Central memory CD8-positive, alpha-beta T cell (primary cell): ENCODE results near the gene TSPAN13.
"Not testable (repeated sequence)": the region's sequence is repeated elsewhere in the genome, so short reads cannot be mapped to it uniquely, and the experiment has no call there.

Source experiments
- ATAC-seq: fragments of 150-1000 bp; cut with Tn5 transposase; replicated peaks from 2 replicates; pipeline ENCODE4 v1.10.0; 2022; ENCODE audit warnings: mild to moderate bottlenecking, moderate FRiP score, moderate number of reproducible peaks; ENCODE audit not compliant: poor library complexity, severe bottlenecking; ENCODE audit errors: extremely low read depth
- DNase-seq, 2 donors: peaks; one replicate each; pipeline ENCODE4 v3.0.0; 2021; ENCODE audit warnings: low spot score in 2 of 2
- H3K27ac Mint-ChIP-seq: one replicate; pipeline ENCODE4 v1.8.0; 2022; ENCODE audit warnings: low read depth, mild to moderate bottlenecking, moderate library complexity, mixed read lengths
- H3K27me3 Mint-ChIP-seq: one replicate; pipeline ENCODE4 v1.8.0; 2022; ENCODE audit warnings: mixed read lengths
- H3K36me3 Mint-ChIP-seq: one replicate; pipeline ENCODE4 v1.8.0; 2022; ENCODE audit warnings: mild to moderate bottlenecking, moderate library complexity, mixed read lengths; ENCODE audit not compliant: insufficient read depth
- H3K4me1 Mint-ChIP-seq: one replicate; pipeline ENCODE4 v1.8.0; 2022; ENCODE audit warnings: mixed read lengths
- H3K4me3 Mint-ChIP-seq: one replicate; pipeline ENCODE4 v1.8.0; 2022; ENCODE audit warnings: mild to moderate bottlenecking, moderate library complexity, mixed read lengths
- H3K9me3 Mint-ChIP-seq: one replicate; pipeline ENCODE4 v1.8.0; 2022; ENCODE audit warnings: mixed read lengths

TSPAN13 gene

GRCh38 chr7:16769994-16770393 is 16.4 kb downstream of the TSPAN13 start:
- H3K4me1 Mint-ChIP-seq, H3K36me3 Mint-ChIP-seq, DNase-seq, H3K4me3 Mint-ChIP-seq, H3K27ac Mint-ChIP-seq, ATAC-seq, H3K9me3 Mint-ChIP-seq: not testable (repeated sequence)
- peaks cover 19% of the 10 kb centered on the region for H3K27me3 Mint-ChIP-seq

GRCh38 chr7:16770657-16771329 is 17.2 kb downstream of the TSPAN13 start:
- ATAC-seq (no peak), DNase-seq (no peak)
- Mint-ChIP-seq H3K27ac (no peak overlapping the region), H3K36me3 (no peaks in the 10 kb centered on the region), H3K4me3 (no peak overlapping the region), H3K27me3 (peaks cover 19% of the 10 kb centered on the region), H3K4me1 (no peaks in the 10 kb centered on the region), H3K9me3 (no peaks in the 10 kb centered on the region)

GRCh38 chr7:16773326-16773725 is 19.8 kb downstream of the TSPAN13 start:
- ATAC-seq (no peak), DNase-seq (no peak)
- no peak overlapping the region for H3K27ac Mint-ChIP-seq
- no peaks in the 10 kb centered on the region for H3K4me1 Mint-ChIP-seq
- no peaks in the 10 kb centered on the region for H3K9me3 Mint-ChIP-seq
- peaks cover 19% of the 10 kb centered on the region for H3K27me3 Mint-ChIP-seq
- no peak overlapping the region for H3K4me3 Mint-ChIP-seq
- H3K36me3 Mint-ChIP-seq: no peaks in the 10 kb centered on the region

- no peaks in the 10 kb centered on the region for H3K36me3 Mint-ChIP-seq
- no peaks in the 10 kb centered on the region for H3K9me3 Mint-ChIP-seq
- no peak overlapping the region for H3K27ac Mint-ChIP-seq
- ATAC-seq (no peak), DNase-seq (no peak)
- H3K27me3 Mint-ChIP-seq: peaks cover 19% of the 10 kb centered on the region
- H3K4me3 Mint-ChIP-seq: no peak overlapping the region
- H3K4me1 Mint-ChIP-seq: no peaks in the 10 kb centered on the region
These were observed 20.3 kb downstream of the TSPAN13 start for GRCh38 chr7:16773884-16774283.

- Mint-ChIP-seq H3K27me3 (peaks cover 19% of the 10 kb centered on the region), H3K27ac (no peak overlapping the region), H3K36me3 (no peaks in the 10 kb centered on the region), H3K4me3 (no peak overlapping the region), H3K9me3 (no peaks in the 10 kb centered on the region), H3K4me1 (no peaks in the 10 kb centered on the region)
- DNase-seq (no peak), ATAC-seq (no peak)
These were observed 20.7 kb downstream of the TSPAN13 start for GRCh38 chr7:16774294-16774693.

- Mint-ChIP-seq H3K27ac (no peak overlapping the region), H3K27me3 (peaks cover 18% of the 10 kb centered on the region), H3K36me3 (no peaks in the 10 kb centered on the region), H3K4me1 (no peaks in the 10 kb centered on the region), H3K9me3 (no peaks in the 10 kb centered on the region), H3K4me3 (no peak overlapping the region)
- ATAC-seq (no peak), DNase-seq (no peak)
These were observed 21.4 kb downstream of the TSPAN13 start for GRCh38 chr7:16774986-16775385.

- H3K36me3 Mint-ChIP-seq: no peaks in the 10 kb centered on the region
- ATAC-seq (no peak), DNase-seq (no peak)
- no peak overlapping the region for H3K27ac Mint-ChIP-seq
- H3K9me3 Mint-ChIP-seq: no peaks in the 10 kb centered on the region
- H3K27me3 Mint-ChIP-seq: peaks cover 7% of the 10 kb centered on the region
- H3K4me3 Mint-ChIP-seq: no peak overlapping the region
- no peaks in the 10 kb centered on the region for H3K4me1 Mint-ChIP-seq
These were observed 22.5 kb downstream of the TSPAN13 start for GRCh38 chr7:16776053-16776452.

- H3K4me1 Mint-ChIP-seq: no peaks in the 10 kb centered on the region
- no peaks in the 10 kb centered on the region for H3K36me3 Mint-ChIP-seq
- ATAC-seq (no peak), DNase-seq (no peak)
- no peaks in the 10 kb centered on the region for H3K9me3 Mint-ChIP-seq
- no peak overlapping the region for H3K27ac Mint-ChIP-seq
- H3K4me3 Mint-ChIP-seq: no peak overlapping the region
- peaks cover 7% of the 10 kb centered on the region for H3K27me3 Mint-ChIP-seq
These were observed 24.9 kb downstream of the TSPAN13 start for GRCh38 chr7:16778476-16778875.

- Mint-ChIP-seq H3K27me3 (peaks cover 13% of the 10 kb centered on the region), H3K4me1 (no peaks in the 10 kb centered on the region), H3K36me3 (no peaks in the 10 kb centered on the region), H3K9me3 (no peaks in the 10 kb centered on the region), H3K4me3 (no peak overlapping the region), H3K27ac (no peak overlapping the region)
- DNase-seq (no peak), ATAC-seq (no peak)
These were observed 25.5 kb downstream of the TSPAN13 start for GRCh38 chr7:16779051-16779450.

GRCh38 chr7:16780596-16780995 is 27.0 kb downstream of the TSPAN13 start:
- Mint-ChIP-seq H3K36me3 (no peaks in the 10 kb centered on the region), H3K27me3 (peaks cover 20% of the 10 kb centered on the region), H3K4me3 (no peak overlapping the region), H3K4me1 (no peaks in the 10 kb centered on the region), H3K27ac (no peak overlapping the region), H3K9me3 (no peaks in the 10 kb centered on the region)
- ATAC-seq (no peak), DNase-seq (no peak)

GRCh38 chr7:16785321-16785720 is 31.8 kb downstream of the TSPAN13 start:
- DNase-seq: no peak
- H3K4me3 Mint-ChIP-seq: no peak overlapping the region
- no peaks in the 10 kb centered on the region for H3K36me3 Mint-ChIP-seq
- no peak for ATAC-seq
- no peak overlapping the region for H3K27ac Mint-ChIP-seq
- H3K4me1 Mint-ChIP-seq: no peaks in the 10 kb centered on the region
- H3K27me3 Mint-ChIP-seq: peaks cover 20% of the 10 kb centered on the region
- no peaks in the 10 kb centered on the region for H3K9me3 Mint-ChIP-seq

GRCh38 chr7:16785846-16786245 is 32.3 kb downstream of the TSPAN13 start:
- peaks cover 20% of the 10 kb centered on the region for H3K27me3 Mint-ChIP-seq
- H3K4me1 Mint-ChIP-seq: no peaks in the 10 kb centered on the region
- no peak overlapping the region for H3K4me3 Mint-ChIP-seq
- no peaks in the 10 kb centered on the region for H3K36me3 Mint-ChIP-seq
- no peaks in the 10 kb centered on the region for H3K9me3 Mint-ChIP-seq
- no peak for DNase-seq
- ATAC-seq: no peak
- no peak overlapping the region for H3K27ac Mint-ChIP-seq

- Mint-ChIP-seq H3K9me3 (no peaks in the 10 kb centered on the region), H3K27ac (no peak overlapping the region), H3K4me3 (no peak overlapping the region), H3K36me3 (no peaks in the 10 kb centered on the region), H3K27me3 (peaks cover 20% of the 10 kb centered on the region), H3K4me1 (no peaks in the 10 kb centered on the region)
- ATAC-seq (no peak), DNase-seq (no peak)
These were observed 32.7 kb downstream of the TSPAN13 start for GRCh38 chr7:16786257-16786656.
